NB4 (cell line): ENCODE data around the gene UHRF2.

Source experiments
- MYC ChIP-seq: IDR thresholded peaks from 2 replicates; pipeline ENCODE4 v1.6.1; 2011; ENCODE audit warnings: low read depth, low read length
- POLR2A ChIP-seq: IDR thresholded peaks from 2 replicates; pipeline ENCODE4 v1.6.1; 2011; ENCODE audit warnings: mild to moderate bottlenecking; ENCODE audit not compliant: insufficient read length; ENCODE audit errors: extremely low read depth
- TF ChIP-seq, protein P1 (sequence below): IDR thresholded peaks from one replicate; pipeline ENCODE4 v1.5.1; 2012; ENCODE audit warnings: low read depth, low read length
- TF ChIP-seq, protein P2 (sequence below): IDR thresholded peaks from 2 replicates; pipeline ENCODE4 v1.6.1; 2011; ENCODE audit warnings: low read depth, low read length

GRCh38 chr9:6367128-6367890 is 45.7 kb upstream of the UHRF2 start:
- TF ChIP-seq MYC (no peak), POLR2A (no peak)
- TF ChIP-seq, protein P1, sequence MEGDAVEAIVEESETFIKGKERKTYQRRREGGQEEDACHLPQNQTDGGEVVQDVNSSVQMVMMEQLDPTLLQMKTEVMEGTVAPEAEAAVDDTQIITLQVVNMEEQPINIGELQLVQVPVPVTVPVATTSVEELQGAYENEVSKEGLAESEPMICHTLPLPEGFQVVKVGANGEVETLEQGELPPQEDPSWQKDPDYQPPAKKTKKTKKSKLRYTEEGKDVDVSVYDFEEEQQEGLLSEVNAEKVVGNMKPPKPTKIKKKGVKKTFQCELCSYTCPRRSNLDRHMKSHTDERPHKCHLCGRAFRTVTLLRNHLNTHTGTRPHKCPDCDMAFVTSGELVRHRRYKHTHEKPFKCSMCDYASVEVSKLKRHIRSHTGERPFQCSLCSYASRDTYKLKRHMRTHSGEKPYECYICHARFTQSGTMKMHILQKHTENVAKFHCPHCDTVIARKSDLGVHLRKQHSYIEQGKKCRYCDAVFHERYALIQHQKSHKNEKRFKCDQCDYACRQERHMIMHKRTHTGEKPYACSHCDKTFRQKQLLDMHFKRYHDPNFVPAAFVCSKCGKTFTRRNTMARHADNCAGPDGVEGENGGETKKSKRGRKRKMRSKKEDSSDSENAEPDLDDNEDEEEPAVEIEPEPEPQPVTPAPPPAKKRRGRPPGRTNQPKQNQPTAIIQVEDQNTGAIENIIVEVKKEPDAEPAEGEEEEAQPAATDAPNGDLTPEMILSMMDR = no peak
- TF ChIP-seq, protein P2, sequence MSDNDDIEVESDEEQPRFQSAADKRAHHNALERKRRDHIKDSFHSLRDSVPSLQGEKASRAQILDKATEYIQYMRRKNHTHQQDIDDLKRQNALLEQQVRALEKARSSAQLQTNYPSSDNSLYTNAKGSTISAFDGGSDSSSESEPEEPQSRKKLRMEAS = no peak
